LNCaP clone FGC (cell line): ENCODE data around the gene TAF1B.

ENCODE experiments used
- DNase-seq: peaks from one replicate; pipeline ENCODE4 v3.0.0-alpha.2; 2011; ENCODE audit warnings: low read depth
- H3K4me3 ChIP-seq: 2 replicates; pipeline ENCODE4 v1.5.1; 2011; ENCODE audit warnings: mild to moderate bottlenecking, low read depth, low read length, control low read depth
- CTCF ChIP-seq: IDR thresholded peaks from 2 replicates; pipeline ENCODE4 v1.5.1; 2012; ENCODE audit warnings: mild to moderate bottlenecking; ENCODE audit not compliant: control insufficient read depth, insufficient read depth; ENCODE audit errors: extremely low read depth

The TAF1B gene

GRCh38 chr2:9808334-9809063 lies 34.8 kb upstream of the TAF1B start:
- H3K4me3 ChIP-seq, result no peak overlapping the region
- TF ChIP-seq CTCF, result no peak
- no peak for DNase-seq

GRCh38 chr2:9809064-9809356 lies 34.3 kb upstream of the TAF1B start:
- TF ChIP-seq CTCF, result no peak
- peak; percentile 88 for DNase-seq
- H3K4me3 ChIP-seq, result no peak overlapping the region

GRCh38 chr2:9809448-9810088 lies 33.7 kb upstream of the TAF1B start:
- DNase-seq, result no peak
- TF ChIP-seq CTCF, result no peak
- H3K4me3 ChIP-seq, result no peak overlapping the region

GRCh38 chr2:9811216-9811615 lies 32.1 kb upstream of the TAF1B start:
- TF ChIP-seq CTCF, result no peak
- H3K4me3 ChIP-seq, result no peak overlapping the region
- no peak for DNase-seq

- TF ChIP-seq CTCF, result no peak
- H3K4me3 ChIP-seq, result no peak overlapping the region
- DNase-seq, result no peak
Measured at GRCh38 chr2:9811679-9812511, 31.4 kb upstream of the TAF1B start.

- H3K4me3 ChIP-seq, result no peak overlapping the region
- TF ChIP-seq CTCF, result no peak
- no peak for DNase-seq
Measured at GRCh38 chr2:9812945-9813311, 30.3 kb upstream of the TAF1B start.
